Measurements from ENCODE around the gene TARP.

Gene TARP

DNA sequence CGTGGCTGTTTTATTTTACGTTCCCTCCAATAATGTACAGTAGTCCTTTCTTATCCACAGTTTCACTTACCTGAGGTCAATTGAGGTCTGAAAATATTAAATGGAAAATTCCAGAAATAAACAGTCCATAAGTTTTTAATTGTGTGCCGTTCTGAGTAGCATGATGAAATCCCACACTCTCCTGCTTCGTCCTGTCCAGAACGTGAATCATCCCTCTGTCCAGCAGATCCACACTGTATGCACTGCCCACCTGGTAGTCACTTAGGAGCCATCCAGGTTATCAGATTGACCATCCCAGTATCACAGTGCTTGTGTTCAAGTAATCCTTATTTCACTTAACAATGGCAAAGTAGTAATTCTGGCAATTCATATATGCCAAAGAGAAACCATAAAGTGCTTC lies 49.0 kb downstream of the TARP start:
- Histone ChIP-seq H3K36me3 (ENCODE audit: control insufficient read depth, insufficient read depth, low read length) (no peaks in the 10 kb centered on the region), H3K9me3 (ENCODE audit: control insufficient read depth, low read length) (no peaks in the 10 kb centered on the region), H3K4me1 (ENCODE audit: control insufficient read depth, insufficient read depth, low read length, poor library complexity, severe bottlenecking) (peaks cover 5% of the 10 kb centered on the region), H3K4me3 (ENCODE audit: insufficient read depth, low read depth, low read length, poor library complexity, severe bottlenecking) (no peak overlapping the region), H3K27me3 (replicated peaks; ENCODE audit: control insufficient read depth, insufficient read depth, low read length, poor library complexity, severe bottlenecking) (no peaks in the 10 kb centered on the region), H3K27ac (ENCODE audit: insufficient read depth, low read length, poor library complexity, severe bottlenecking) (no peak overlapping the region)
- DNase-seq: no peak

DNA sequence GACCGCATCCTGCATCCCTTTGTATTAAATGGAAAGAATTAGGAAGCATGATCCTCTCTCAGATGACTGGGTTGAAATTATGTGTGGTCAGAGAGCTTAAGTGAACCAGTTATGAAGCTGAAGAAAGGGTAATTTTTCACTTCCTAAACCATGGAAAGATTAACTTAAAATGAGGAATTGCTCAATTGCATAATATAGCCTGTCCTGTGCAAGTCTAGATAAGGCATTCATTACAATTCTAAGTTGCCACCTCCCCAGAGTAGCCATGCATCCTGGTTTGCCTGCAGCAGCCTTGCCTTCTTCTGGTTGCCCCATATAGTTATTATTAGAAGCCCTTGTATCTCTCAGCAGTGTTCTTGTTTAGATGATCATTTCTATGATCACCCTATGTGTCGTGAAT lies 50.1 kb downstream of the TARP start:
- Histone ChIP-seq H3K36me3 (ENCODE audit: control insufficient read depth, insufficient read depth, low read length) (no peaks in the 10 kb centered on the region), H3K4me3 (ENCODE audit: insufficient read depth, low read depth, low read length, poor library complexity, severe bottlenecking) (no peak overlapping the region), H3K4me1 (ENCODE audit: control insufficient read depth, insufficient read depth, low read length, poor library complexity, severe bottlenecking) (peaks cover 5% of the 10 kb centered on the region), H3K9me3 (ENCODE audit: control insufficient read depth, low read length) (no peaks in the 10 kb centered on the region), H3K27ac (ENCODE audit: insufficient read depth, low read length, poor library complexity, severe bottlenecking) (no peak overlapping the region), H3K27me3 (replicated peaks; ENCODE audit: control insufficient read depth, insufficient read depth, low read length, poor library complexity, severe bottlenecking) (no peaks in the 10 kb centered on the region)
- no peak for DNase-seq

GRCh38 chr7:38222481-38223096 lies 50.8 kb downstream of the TARP start:
- DNase-seq: no peak
- Histone ChIP-seq H3K9me3 (ENCODE audit: control insufficient read depth, low read length) (no peaks in the 10 kb centered on the region), H3K27ac (ENCODE audit: insufficient read depth, low read length, poor library complexity, severe bottlenecking) (no peak overlapping the region), H3K4me3 (ENCODE audit: insufficient read depth, low read depth, low read length, poor library complexity, severe bottlenecking) (no peak overlapping the region), H3K27me3 (replicated peaks; ENCODE audit: control insufficient read depth, insufficient read depth, low read length, poor library complexity, severe bottlenecking) (no peaks in the 10 kb centered on the region), H3K4me1 (ENCODE audit: control insufficient read depth, insufficient read depth, low read length, poor library complexity, severe bottlenecking) (peaks cover 5% of the 10 kb centered on the region), H3K36me3 (ENCODE audit: control insufficient read depth, insufficient read depth, low read length) (no peaks in the 10 kb centered on the region)

DNA sequence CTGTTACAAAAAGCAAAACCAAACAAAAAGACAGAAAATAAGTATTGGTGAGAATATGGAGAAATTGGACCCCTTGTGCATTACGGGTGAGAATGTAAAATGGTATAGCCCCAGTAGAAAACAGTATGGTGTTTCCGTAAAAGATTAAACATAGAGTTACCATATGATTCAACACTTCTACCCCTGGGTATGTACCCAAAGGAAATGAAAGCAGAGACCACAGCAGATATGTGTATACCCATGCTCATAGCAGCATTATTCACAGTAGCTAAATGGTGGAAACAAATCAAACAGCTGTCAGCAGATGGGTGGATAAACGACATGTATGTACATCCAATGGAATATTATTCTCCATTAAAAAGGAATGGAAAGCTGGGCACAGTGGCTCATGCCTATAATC lies 53.0 kb downstream of the TARP start:
- no peak for DNase-seq
- peaks cover 11% of the 10 kb centered on the region for H3K4me1 ChIP-seq (ENCODE audit: control insufficient read depth, insufficient read depth, low read length, poor library complexity, severe bottlenecking)
- no peak overlapping the region for H3K4me3 ChIP-seq (ENCODE audit: insufficient read depth, low read depth, low read length, poor library complexity, severe bottlenecking)
- H3K27ac ChIP-seq (ENCODE audit: insufficient read depth, low read length, poor library complexity, severe bottlenecking): no peak overlapping the region
- H3K36me3 ChIP-seq (ENCODE audit: control insufficient read depth, insufficient read depth, low read length): no peaks in the 10 kb centered on the region
- no peaks in the 10 kb centered on the region for H3K27me3 ChIP-seq (replicated peaks; ENCODE audit: control insufficient read depth, insufficient read depth, low read length, poor library complexity, severe bottlenecking)
- no peaks in the 10 kb centered on the region for H3K9me3 ChIP-seq (ENCODE audit: control insufficient read depth, low read length)

DNA sequence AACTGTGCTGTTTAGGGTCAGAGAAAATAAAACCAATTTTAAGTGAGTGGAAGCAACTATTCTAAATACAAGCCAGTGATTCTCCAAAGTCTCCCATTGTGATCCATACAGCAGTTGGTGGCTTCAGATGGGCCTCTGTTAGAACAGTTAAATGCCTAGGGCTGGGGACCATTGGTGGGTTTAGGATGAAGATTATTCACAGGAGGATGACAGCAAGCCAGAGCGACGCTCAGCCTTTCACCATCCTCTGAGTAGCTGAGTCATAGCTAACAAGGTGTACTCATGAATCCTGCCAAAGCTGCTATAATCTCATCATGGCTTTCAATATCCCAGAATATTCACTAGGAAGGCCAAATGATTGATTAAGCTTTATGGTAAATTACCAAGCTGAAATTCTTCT lies 55.8 kb downstream of the TARP start:
- H3K36me3 ChIP-seq (ENCODE audit: control insufficient read depth, insufficient read depth, low read length): no peaks in the 10 kb centered on the region
- no peak overlapping the region for H3K4me3 ChIP-seq (ENCODE audit: insufficient read depth, low read depth, low read length, poor library complexity, severe bottlenecking)
- DNase-seq: no peak
- H3K27ac ChIP-seq (ENCODE audit: insufficient read depth, low read length, poor library complexity, severe bottlenecking): no peak overlapping the region
- peaks cover 8% of the 10 kb centered on the region for H3K4me1 ChIP-seq (ENCODE audit: control insufficient read depth, insufficient read depth, low read length, poor library complexity, severe bottlenecking)
- H3K9me3 ChIP-seq (ENCODE audit: control insufficient read depth, low read length): no peaks in the 10 kb centered on the region
- H3K27me3 ChIP-seq (replicated peaks; ENCODE audit: control insufficient read depth, insufficient read depth, low read length, poor library complexity, severe bottlenecking): no peaks in the 10 kb centered on the region

DNA sequence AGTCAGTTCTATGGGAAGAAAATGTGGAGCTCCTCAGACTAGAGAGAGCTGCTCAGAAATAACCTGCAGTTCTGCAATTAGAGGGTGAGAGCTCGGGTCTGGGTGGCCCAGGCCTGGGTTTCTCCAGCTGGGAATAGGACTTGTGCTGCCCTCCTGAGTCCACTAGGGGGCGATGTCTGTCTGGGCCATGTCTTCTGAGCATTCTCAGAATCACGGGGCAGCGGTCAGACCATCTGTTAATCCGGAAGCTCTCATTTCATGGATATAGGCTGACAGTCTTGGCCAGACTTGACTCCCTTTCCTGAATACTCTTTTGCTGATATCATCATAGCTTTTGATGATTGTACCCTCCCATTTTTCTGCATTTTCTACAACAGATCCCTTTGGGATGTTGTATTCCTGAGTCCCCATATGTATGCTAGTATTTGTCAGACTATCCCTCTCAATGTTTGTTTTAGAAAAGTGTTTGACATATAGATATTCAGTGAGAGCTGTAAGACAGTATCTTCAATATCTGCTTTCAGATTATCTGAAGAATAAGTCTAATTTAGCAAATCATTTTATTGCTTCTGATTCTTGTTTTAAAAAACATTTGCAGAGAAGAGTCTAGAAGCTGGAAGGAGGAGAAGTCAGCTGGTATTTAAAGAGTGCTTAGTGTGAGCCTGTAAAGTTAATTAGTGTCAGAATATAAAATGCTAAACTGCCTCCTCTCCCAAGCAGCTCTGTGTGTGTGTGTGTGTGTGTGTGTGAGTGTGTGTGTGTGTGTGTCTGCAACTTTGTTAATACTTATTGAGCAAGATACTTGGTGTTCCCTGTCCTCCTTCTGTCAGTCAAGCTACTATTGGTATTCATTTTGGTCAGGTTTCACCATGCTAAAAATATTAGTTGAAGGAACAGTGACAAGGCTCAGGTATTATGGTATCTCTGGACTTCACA lies 57.4 kb downstream of the TARP start:
- Histone ChIP-seq H3K27ac (ENCODE audit: insufficient read depth, low read length, poor library complexity, severe bottlenecking) (no peak overlapping the region), H3K36me3 (ENCODE audit: control insufficient read depth, insufficient read depth, low read length) (no peaks in the 10 kb centered on the region), H3K9me3 (ENCODE audit: control insufficient read depth, low read length) (no peaks in the 10 kb centered on the region), H3K4me3 (ENCODE audit: insufficient read depth, low read depth, low read length, poor library complexity, severe bottlenecking) (no peak overlapping the region), H3K4me1 (ENCODE audit: control insufficient read depth, insufficient read depth, low read length, poor library complexity, severe bottlenecking) (peaks cover 6% of the 10 kb centered on the region), H3K27me3 (replicated peaks; ENCODE audit: control insufficient read depth, insufficient read depth, low read length, poor library complexity, severe bottlenecking) (no peaks in the 10 kb centered on the region)
- DNase-seq: peak; percentile 51 to 73 (median 64)

DNA sequence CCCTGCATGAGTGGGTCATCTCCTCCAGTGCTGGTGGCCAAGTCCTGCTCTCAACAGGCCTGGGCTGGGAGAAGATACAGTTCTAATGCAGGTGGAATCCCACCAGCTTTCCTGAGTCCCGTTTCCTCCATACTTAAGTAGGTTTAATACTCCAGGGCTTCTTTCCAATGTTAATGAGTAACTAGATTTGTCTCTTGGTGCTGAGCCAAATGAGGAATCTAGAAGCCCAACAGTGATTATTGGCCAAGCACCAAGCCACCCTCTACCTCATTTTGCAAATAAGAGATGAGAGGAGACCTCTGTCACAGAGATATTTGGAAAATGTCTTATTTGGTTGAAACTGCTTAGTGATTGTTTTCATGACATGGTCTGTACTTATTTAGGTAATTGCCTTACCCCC lies 58.3 kb downstream of the TARP start:
- no peaks in the 10 kb centered on the region for H3K36me3 ChIP-seq (ENCODE audit: control insufficient read depth, insufficient read depth, low read length)
- H3K4me3 ChIP-seq (ENCODE audit: insufficient read depth, low read depth, low read length, poor library complexity, severe bottlenecking): no peak overlapping the region
- no peaks in the 10 kb centered on the region for H3K9me3 ChIP-seq (ENCODE audit: control insufficient read depth, low read length)
- no peak overlapping the region for H3K27ac ChIP-seq (ENCODE audit: insufficient read depth, low read length, poor library complexity, severe bottlenecking)
- H3K27me3 ChIP-seq (replicated peaks; ENCODE audit: control insufficient read depth, insufficient read depth, low read length, poor library complexity, severe bottlenecking): no peaks in the 10 kb centered on the region
- no peak for DNase-seq
- peaks cover 6% of the 10 kb centered on the region for H3K4me1 ChIP-seq (ENCODE audit: control insufficient read depth, insufficient read depth, low read length, poor library complexity, severe bottlenecking)

DNA sequence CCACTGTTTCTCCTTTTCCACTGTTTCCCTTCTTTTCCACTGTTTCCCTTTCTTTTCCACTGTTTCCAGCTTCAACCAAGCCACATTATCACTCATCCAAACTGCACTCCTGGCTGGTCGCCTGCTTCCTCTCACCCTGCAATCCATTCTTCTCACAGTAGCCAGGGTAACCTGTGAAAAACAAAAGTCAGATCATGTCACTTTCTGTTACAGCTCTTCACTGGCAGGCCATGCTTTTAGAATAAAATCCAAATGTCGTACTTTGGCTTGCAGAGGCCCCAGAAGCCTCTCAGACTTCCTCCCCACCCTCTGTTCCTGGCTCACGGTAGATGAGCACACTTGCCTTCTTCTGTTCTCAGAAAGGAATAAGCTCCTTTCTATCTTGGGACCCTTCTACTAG lies 61.5 kb downstream of the TARP start:
- no peaks in the 10 kb centered on the region for H3K9me3 ChIP-seq (ENCODE audit: control insufficient read depth, low read length)
- DNase-seq: no peak
- H3K27me3 ChIP-seq (replicated peaks; ENCODE audit: control insufficient read depth, insufficient read depth, low read length, poor library complexity, severe bottlenecking): no peaks in the 10 kb centered on the region
- no peak overlapping the region for H3K4me3 ChIP-seq (ENCODE audit: insufficient read depth, low read depth, low read length, poor library complexity, severe bottlenecking)
- H3K27ac ChIP-seq (ENCODE audit: insufficient read depth, low read length, poor library complexity, severe bottlenecking): no peak overlapping the region
- H3K36me3 ChIP-seq (ENCODE audit: control insufficient read depth, insufficient read depth, low read length): no peaks in the 10 kb centered on the region
- H3K4me1 ChIP-seq (ENCODE audit: control insufficient read depth, insufficient read depth, low read length, poor library complexity, severe bottlenecking): peaks cover 6% of the 10 kb centered on the region

GRCh38 chr7:38211486-38211885 lies 62.0 kb downstream of the TARP start:
- Histone ChIP-seq H3K27me3 (replicated peaks; ENCODE audit: control insufficient read depth, insufficient read depth, low read length, poor library complexity, severe bottlenecking) (no peaks in the 10 kb centered on the region), H3K36me3 (ENCODE audit: control insufficient read depth, insufficient read depth, low read length) (no peaks in the 10 kb centered on the region), H3K9me3 (ENCODE audit: control insufficient read depth, low read length) (no peaks in the 10 kb centered on the region), H3K27ac (ENCODE audit: insufficient read depth, low read length, poor library complexity, severe bottlenecking) (no peak overlapping the region), H3K4me3 (ENCODE audit: insufficient read depth, low read depth, low read length, poor library complexity, severe bottlenecking) (no peak overlapping the region), H3K4me1 (ENCODE audit: control insufficient read depth, insufficient read depth, low read length, poor library complexity, severe bottlenecking) (peaks cover 2% of the 10 kb centered on the region)
- DNase-seq: no peak
